ENCODE results near the gene SLC8A2.

Gene SLC8A2

GRCh38 chr19:47430041-47430802 is 41.5 kb downstream of the SLC8A2 start:
- DNase-seq (ENCODE audit: low read depth), result peak; percentile 59

GRCh38 chr19:47429140-47429793 is 42.4 kb downstream of the SLC8A2 start:
- no peak for DNase-seq (ENCODE audit: low read depth)

- peak; percentile 100 for DNase-seq (ENCODE audit: low read depth)
Observed at GRCh38 chr19:47428177-47428894, 43.4 kb downstream of the SLC8A2 start.

- DNase-seq (ENCODE audit: low read depth), result peak; percentile 70
Observed at GRCh38 chr19:47427241-47428176, 44.2 kb downstream of the SLC8A2 start.

- no peak for DNase-seq (ENCODE audit: low read depth)
Observed at GRCh38 chr19:47423203-47423882, 48.4 kb downstream of the SLC8A2 start.

GRCh38 chr19:47422417-47423163 is 49.1 kb downstream of the SLC8A2 start:
- DNase-seq (ENCODE audit: low read depth), result no peak

- DNase-seq (ENCODE audit: low read depth), result peak; percentile 48
Observed at GRCh38 chr19:47421844-47422395, 49.8 kb downstream of the SLC8A2 start.

- no peak for DNase-seq (ENCODE audit: low read depth)
Observed at GRCh38 chr19:47421244-47421786, 50.4 kb downstream of the SLC8A2 start.

GRCh38 chr19:47419789-47420188 is 51.9 kb downstream of the SLC8A2 start:
- DNase-seq (ENCODE audit: low read depth), result no peak

- DNase-seq (ENCODE audit: low read depth), result peak; percentile 27
Observed at GRCh38 chr19:47419030-47419783, 52.5 kb downstream of the SLC8A2 start, which contains the start of gene MEIS3. Gene MEIS3 (minus strand): TSS chr19:47419527. CDS start chr19:47419081, 446 bp downstream.

- no peak for DNase-seq (ENCODE audit: low read depth)
Observed at GRCh38 chr19:47418692-47419029, 53.0 kb downstream of the SLC8A2 start.

GRCh38 chr19:47417746-47418691 is 53.7 kb downstream of the SLC8A2 start:
- no peak for DNase-seq (ENCODE audit: low read depth)

- DNase-seq (ENCODE audit: low read depth), result no peak
Observed at GRCh38 chr19:47417107-47417745, 54.5 kb downstream of the SLC8A2 start.

GRCh38 chr19:47416643-47416985 is 55.1 kb downstream of the SLC8A2 start:
- DNase-seq (ENCODE audit: low read depth), result no peak

GRCh38 chr19:47415953-47416642 is 55.6 kb downstream of the SLC8A2 start:
- DNase-seq (ENCODE audit: low read depth), result no peak

- DNase-seq (ENCODE audit: low read depth), result no peak
Observed at GRCh38 chr19:47414469-47414868, 57.2 kb downstream of the SLC8A2 start.

GRCh38 chr19:47413941-47414340 is 57.8 kb downstream of the SLC8A2 start:
- DNase-seq (ENCODE audit: low read depth), result no peak
